Measurements from ENCODE around the gene TBC1D14. TPM values are rescaled to one million over a fixed set of nuclear protein-coding genes. Genes with fewer than 3 reads are reported as not detected.

TBC1D14 gene
- total RNA-seq, 4 donors from 2014 or later, result 44.8 to 67.7 (median 55.7) TPM

DNA sequence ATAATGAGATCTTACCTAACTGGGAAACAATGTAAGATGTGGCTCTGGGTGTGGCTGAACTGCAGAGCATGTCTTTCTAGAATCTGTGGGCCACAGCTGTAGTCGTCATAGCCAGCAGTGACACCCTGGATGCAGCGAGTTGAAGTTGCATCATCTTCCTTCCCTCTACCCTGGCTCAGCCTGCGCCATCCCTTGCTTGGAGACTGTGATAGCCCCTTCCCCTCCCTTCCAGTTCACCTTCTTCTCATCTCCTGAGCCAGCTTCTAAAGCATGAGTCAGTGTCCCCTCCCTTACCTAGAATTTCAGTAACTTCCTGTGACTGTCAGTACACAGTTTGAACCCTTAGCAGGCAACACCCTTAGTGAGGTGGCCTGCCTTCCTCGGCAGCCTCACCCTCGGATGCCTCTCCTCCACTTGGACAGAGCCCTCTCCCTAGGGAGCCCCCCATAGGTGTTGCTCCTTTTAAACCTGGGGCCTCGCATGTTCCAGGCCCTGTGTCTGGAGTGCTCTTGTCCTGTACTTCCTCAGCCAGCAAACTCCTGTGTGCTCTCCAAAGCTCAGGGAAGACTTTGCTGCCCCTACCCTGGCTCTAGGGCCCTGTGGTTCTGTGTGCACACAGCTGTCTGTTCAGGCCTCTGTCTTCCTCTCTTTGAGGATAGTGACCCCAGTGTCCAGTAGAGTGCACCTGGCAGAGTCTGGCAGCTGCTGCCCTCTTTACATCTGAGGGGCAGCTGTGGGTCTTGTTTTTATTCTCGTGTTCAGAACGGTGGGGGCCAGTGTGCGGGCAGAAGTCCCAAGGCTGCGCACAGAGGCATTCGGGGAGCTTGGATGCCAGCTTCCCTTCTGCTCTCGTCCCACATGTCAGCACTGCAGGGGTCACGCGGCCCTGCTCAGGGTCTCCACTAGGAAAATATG lies 89.8 kb downstream of the TBC1D14 start:
- Histone ChIP-seq H3K27me3 (no peaks in the 10 kb centered on the region), H3K27ac (no peak overlapping the region), H3K4me3 (no peak overlapping the region), H3K4me1 (no peaks in the 10 kb centered on the region), H3K9me3 (no peaks in the 10 kb centered on the region), H3K36me3 (peaks cover 0 to 99% (median 0%) of the 10 kb centered on the region in 3 donors)
- DNase-seq, result no peak
- TF ChIP-seq, protein P1, sequence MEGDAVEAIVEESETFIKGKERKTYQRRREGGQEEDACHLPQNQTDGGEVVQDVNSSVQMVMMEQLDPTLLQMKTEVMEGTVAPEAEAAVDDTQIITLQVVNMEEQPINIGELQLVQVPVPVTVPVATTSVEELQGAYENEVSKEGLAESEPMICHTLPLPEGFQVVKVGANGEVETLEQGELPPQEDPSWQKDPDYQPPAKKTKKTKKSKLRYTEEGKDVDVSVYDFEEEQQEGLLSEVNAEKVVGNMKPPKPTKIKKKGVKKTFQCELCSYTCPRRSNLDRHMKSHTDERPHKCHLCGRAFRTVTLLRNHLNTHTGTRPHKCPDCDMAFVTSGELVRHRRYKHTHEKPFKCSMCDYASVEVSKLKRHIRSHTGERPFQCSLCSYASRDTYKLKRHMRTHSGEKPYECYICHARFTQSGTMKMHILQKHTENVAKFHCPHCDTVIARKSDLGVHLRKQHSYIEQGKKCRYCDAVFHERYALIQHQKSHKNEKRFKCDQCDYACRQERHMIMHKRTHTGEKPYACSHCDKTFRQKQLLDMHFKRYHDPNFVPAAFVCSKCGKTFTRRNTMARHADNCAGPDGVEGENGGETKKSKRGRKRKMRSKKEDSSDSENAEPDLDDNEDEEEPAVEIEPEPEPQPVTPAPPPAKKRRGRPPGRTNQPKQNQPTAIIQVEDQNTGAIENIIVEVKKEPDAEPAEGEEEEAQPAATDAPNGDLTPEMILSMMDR (IDR thresholded peaks at IDR 0.05), result no peak
- TF ChIP-seq POLR2A (IDR thresholded peaks at IDR 0.05), result no peak

- Histone ChIP-seq H3K36me3 (peaks cover 0 to 99% (median 0%) of the 10 kb centered on the region in 3 donors), H3K4me3 (no peak overlapping the region), H3K27ac (no peak overlapping the region), H3K27me3 (no peaks in the 10 kb centered on the region), H3K9me3 (no peaks in the 10 kb centered on the region), H3K4me1 (no peaks in the 10 kb centered on the region)
- DNase-seq, result no peak
- TF ChIP-seq, protein P1 (IDR thresholded peaks at IDR 0.05), result no peak
- no peak for TF ChIP-seq POLR2A (IDR thresholded peaks at IDR 0.05)
These were observed 91.0 kb downstream of the TBC1D14 start for GRCh38 chr4:7000421-7001176.

DNA sequence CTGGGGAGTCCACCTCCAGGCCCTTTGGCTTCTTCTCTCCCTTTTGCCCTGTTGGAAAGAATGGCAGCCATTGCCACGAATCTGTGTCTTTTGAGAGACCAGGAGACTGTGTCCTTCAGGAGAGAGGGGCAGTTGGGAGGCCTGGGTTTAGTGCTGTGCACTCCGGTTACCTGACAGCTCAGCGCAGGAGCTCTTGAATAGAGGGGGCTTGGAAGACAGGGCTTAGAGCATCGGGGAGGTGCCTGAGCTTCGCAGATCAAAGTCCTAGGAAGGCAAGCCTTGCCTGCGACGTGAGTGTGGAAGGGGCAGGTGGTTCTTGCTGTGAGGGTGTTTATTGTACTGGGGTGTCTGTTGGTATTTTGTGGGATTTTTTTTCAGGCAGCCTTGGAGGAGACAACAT lies 91.6 kb downstream of the TBC1D14 start:
- no peak overlapping the region for H3K4me3 ChIP-seq
- no peak overlapping the region for H3K27ac ChIP-seq
- no peak for DNase-seq
- H3K36me3 ChIP-seq, result peaks cover 0 to 93% (median 0%) of the 10 kb centered on the region in 3 donors
- H3K27me3 ChIP-seq, result no peaks in the 10 kb centered on the region
- H3K4me1 ChIP-seq, result no peaks in the 10 kb centered on the region
- H3K9me3 ChIP-seq, result no peaks in the 10 kb centered on the region
- TF ChIP-seq, protein P1 (IDR thresholded peaks at IDR 0.05), result no peak
- TF ChIP-seq POLR2A (IDR thresholded peaks at IDR 0.05), result no peak

- Histone ChIP-seq H3K4me1 (peaks cover 0 to 6% (median 0%) of the 10 kb centered on the region in 4 donors), H3K4me3 (no peak overlapping the region), H3K27ac (no peak overlapping the region), H3K27me3 (no peaks in the 10 kb centered on the region), H3K36me3 (peaks cover 0 to 88% (median 0%) of the 10 kb centered on the region in 3 donors), H3K9me3 (no peaks in the 10 kb centered on the region)
- no peak for DNase-seq
- TF ChIP-seq POLR2A (IDR thresholded peaks at IDR 0.05), result no peak
- TF ChIP-seq, protein P1 (IDR thresholded peaks at IDR 0.05), result no peak
These were observed 92.7 kb downstream of the TBC1D14 start for GRCh38 chr4:7002336-7002735.

GRCh38 chr4:7003176-7003878 lies 93.7 kb downstream of the TBC1D14 start:
- H3K27me3 ChIP-seq, result no peaks in the 10 kb centered on the region
- no peak overlapping the region for H3K27ac ChIP-seq
- peaks cover 0 to 87% (median 0%) of the 10 kb centered on the region in 3 donors for H3K36me3 ChIP-seq
- no peaks in the 10 kb centered on the region for H3K9me3 ChIP-seq
- H3K4me3 ChIP-seq, result no peak overlapping the region
- peak in 1 of 3 donors; percentile 24 for DNase-seq
- peaks cover 0 to 13% (median 0%) of the 10 kb centered on the region in 4 donors for H3K4me1 ChIP-seq
- TF ChIP-seq, protein P1 (IDR thresholded peaks at IDR 0.05), result no peak
- TF ChIP-seq POLR2A (IDR thresholded peaks at IDR 0.05), result no peak
